Measurements from ENCODE around the gene TMEM247. TPM values are rescaled to one million over a fixed set of nuclear protein-coding genes. Genes with fewer than 3 reads are reported as not detected.

Gene TMEM247
- total and polyA plus RNA-seq, 2 donors (not counting 3 experiments of a cell fraction or from before 2014, with no cell fraction given): not detected

GRCh38 chr2:46502291-46502885 is 23.0 kb downstream of the TMEM247 start:
- H3K27ac ChIP-seq (ENCODE audit: insufficient read depth, low read depth, low read length): no peak overlapping the region
- no peak overlapping the region for H3K9ac ChIP-seq (replicated peaks; ENCODE audit: extremely low read depth, insufficient read depth, low read length)
- H2AFZ ChIP-seq (ENCODE audit: low read depth, low read length): no peak overlapping the region
- H4K20me1 ChIP-seq (replicated peaks; ENCODE audit: control insufficient read depth, extremely low read depth, insufficient read depth, low read length): no peaks in the 10 kb centered on the region
- intact Hi-C loops (cut with micrococcal nuclease) (no loop called here), dilution Hi-C loops (cut with MboI; ENCODE audit: extremely low pct_ligation_motif_present, low sequenced_read_pairs) (no loop called here)
- no peaks in the 10 kb centered on the region for H3K79me2 ChIP-seq (ENCODE audit: control insufficient read depth, insufficient read depth, low read length)
- H3K27me3 ChIP-seq (ENCODE audit: control insufficient read depth in 2 of 2, insufficient read depth in 2 of 2, low read length in 2 of 2): peaks cover 0 to 6% of the 10 kb centered on the region in 2 experiments
- POLR2A ChIA-PET: no interaction called here
- CTCF ChIA-PET: no interaction called here
- FAIRE-seq (no peak), DNase-seq (ENCODE audit: low read depth, low spot score) (no peak)
- BruUV-seq (replicated peaks): no TSS peak
- no peaks in the 10 kb centered on the region for H3K9me3 ChIP-seq (replicated peaks; ENCODE audit: control insufficient read depth, insufficient read depth, low read length)
- H3K4me2 ChIP-seq (ENCODE audit: insufficient read depth, low read length): no peak overlapping the region
- H3K36me3 ChIP-seq (ENCODE audit: control insufficient read depth in 2 of 2, extremely low read depth in 1 of 2, insufficient read depth in 2 of 2, low read length in 2 of 2): no peaks in the 10 kb centered on the region
- H3K4me3 ChIP-seq (replicated peaks in 1 of 3; ENCODE audit: insufficient read depth in 1 of 3, low read depth in 1 of 3, low read length in 3 of 3): no peak overlapping the region
- peaks cover 6% of the 10 kb centered on the region for H3K4me1 ChIP-seq (ENCODE audit: control insufficient read depth, extremely low read depth, insufficient read depth, low read length)
- no peak for TF ChIP-seq MYC (IDR thresholded peaks at IDR 0.05; ENCODE audit: low read depth, low read length)
- TF ChIP-seq JUN (IDR thresholded peaks at IDR 0.05; ENCODE audit: borderline replicate concordance, insufficient read depth, insufficient read length, low read depth): no peak
- TF ChIP-seq MAX (IDR thresholded peaks at IDR 0.05; ENCODE audit: insufficient read depth, insufficient read length): no peak
- TF ChIP-seq FOS (IDR thresholded peaks at IDR 0.05; ENCODE audit: borderline replicate concordance, insufficient read depth, low read length): no peak
- TF ChIP-seq CTCF (IDR thresholded peaks at IDR 0.05; ENCODE audit: extremely low read depth in 1 of 2, insufficient read depth in 1 of 2, low read depth in 1 of 2, low read length in 2 of 2): no peak
- no peak for TF ChIP-seq EZH2 (IDR thresholded peaks at IDR 0.05; ENCODE audit: borderline replicate concordance, low read depth, low read length, severe bottlenecking)
- no peak for TF ChIP-seq POLR2AphosphoS5 (IDR thresholded peaks at IDR 0.05; ENCODE audit: insufficient read depth, low read depth, low read length)
- no peak for TF ChIP-seq POLR2A (IDR thresholded peaks at IDR 0.05; ENCODE audit: low read depth, low read length)
- no peak for TF ChIP-seq GATA2 (IDR thresholded peaks at IDR 0.05; ENCODE audit: insufficient read depth, insufficient read length, low read depth, low read length)
- H3K9me1 ChIP-seq (replicated peaks; ENCODE audit: control insufficient read depth, extremely low read depth, insufficient read depth, low read length): no peaks in the 10 kb centered on the region
